GM19025 (cell line): ENCODE measurements around the gene OTOL1.

Source experiments
- ATAC-seq: cut with Tn5 transposase; IDR thresholded peaks from one replicate; pipeline ENCODE4 v1.9.1; 2021; ENCODE audit warnings: mild to moderate bottlenecking, low read depth, moderate library complexity; ENCODE audit not compliant: unreplicated experiment

Gene OTOL1

GRCh38 chr3:161531930-161532329 is 35.3 kb downstream of the OTOL1 start:
- ATAC-seq, result no peak

GRCh38 chr3:161540594-161540993 is 44.0 kb downstream of the OTOL1 start:
- ATAC-seq, result peak; percentile 74

GRCh38 chr3:161545824-161546223 is 49.2 kb downstream of the OTOL1 start:
- no peak for ATAC-seq

GRCh38 chr3:161548301-161548700 is 51.7 kb downstream of the OTOL1 start:
- ATAC-seq, result no peak

- ATAC-seq, result no peak
These were observed 52.7 kb downstream of the OTOL1 start for GRCh38 chr3:161549261-161549660.

GRCh38 chr3:161550491-161551195 is 54.0 kb downstream of the OTOL1 start:
- no peak for ATAC-seq

GRCh38 chr3:161551697-161552096 is 55.1 kb downstream of the OTOL1 start:
- ATAC-seq, result no peak

- no peak for ATAC-seq
These were observed 56.5 kb downstream of the OTOL1 start for GRCh38 chr3:161552984-161553560.
